SU-DHL-6 (cell line): ENCODE measurements around the gene DOC2B.

ENCODE experiments used
- H2AFZ ChIP-seq: fragments of 200-600 bp; sonication (generic); 2 replicates; pipeline ENCODE4 v1.6.1; 2014; ENCODE audit warnings: low read depth, mild to moderate bottlenecking, moderate library complexity, mixed read lengths, antibody characterized with exemption, low read length; ENCODE audit not compliant: severe bottlenecking
- H3F3A ChIP-seq: fragments of 200-600 bp; shearing (Covaris generic); 2 replicates; pipeline ENCODE4 v1.6.0; 2016; ENCODE audit warnings: antibody characterized with exemption, mild to moderate bottlenecking; ENCODE audit not compliant: insufficient read depth
- H3K27ac ChIP-seq: fragments of 200-600 bp; sonication (generic); 2 replicates; pipeline ENCODE4 v1.5.1; 2016; ENCODE audit warnings: low read depth, mild to moderate bottlenecking, low read length, moderate library complexity, mixed read lengths
- H3K27me3 ChIP-seq: fragments of 200-600 bp; sonication (generic), shearing (Covaris generic); 2 replicates; pipeline ENCODE4 v1.6.0; 2014; ENCODE audit warnings: mild to moderate bottlenecking, low read length
- H3K36me3 ChIP-seq: fragments of 200-600 bp; sonication (generic); 2 replicates; pipeline ENCODE4 v1.6.1; 2014; ENCODE audit warnings: mild to moderate bottlenecking, low read length, mixed read lengths
- H3K4me2 ChIP-seq: fragments of 300-600, 200-600 bp; shearing (Covaris generic), sonication (generic); 2 replicates; pipeline ENCODE4 v1.6.0; 2014; ENCODE audit warnings: low read length, low read depth, mild to moderate bottlenecking; ENCODE audit not compliant: poor library complexity, severe bottlenecking
- H3K4me3 ChIP-seq: fragments of 200-600 bp; sonication (generic); 2 replicates; pipeline ENCODE4 v1.5.1; 2014; ENCODE audit warnings: antibody characterized with exemption, low read length, mild to moderate bottlenecking, mixed read lengths; ENCODE audit not compliant: insufficient read depth, poor library complexity, severe bottlenecking
- H3K79me2 ChIP-seq: fragments of 200-600 bp; sonication (generic); 2 replicates; pipeline ENCODE4 v1.6.1; 2014; ENCODE audit warnings: mild to moderate bottlenecking, low read length, moderate library complexity; ENCODE audit not compliant: insufficient read depth
- H3K9ac ChIP-seq: fragments of 200-600 bp; sonication (generic); 2 replicates; pipeline ENCODE4 v1.7.0; 2014; ENCODE audit warnings: mild to moderate bottlenecking, low read length
- H3K9me2 ChIP-seq: fragments of 200-600 bp; sonication (generic); replicated peaks from 2 replicates; pipeline ENCODE4 v1.6.1; 2014; ENCODE audit warnings: low read length; ENCODE audit not compliant: insufficient read depth
- H3K9me3 ChIP-seq: fragments of 200-600 bp; sonication (generic); 2 replicates; pipeline ENCODE4 v1.6.1; 2014; ENCODE audit warnings: low read length, mixed read lengths; ENCODE audit not compliant: insufficient read depth
- H4K20me1 ChIP-seq: fragments of 200-600 bp; sonication (generic); 2 replicates; pipeline ENCODE4 v1.6.1; 2014; ENCODE audit warnings: low read depth, mild to moderate bottlenecking, antibody characterized with exemption, low read length, moderate library complexity, mixed read lengths
- CTCF ChIP-seq: fragments of 200-600 bp; sonication (generic); IDR thresholded peaks from one replicate; pipeline ENCODE4 v1.5.1; 2017; ENCODE audit warnings: antibody characterized with exemption, mild to moderate bottlenecking, low read length, moderate library complexity; ENCODE audit not compliant: insufficient read depth, poor library complexity, severe bottlenecking
- EZH2phosphoT487 ChIP-seq: fragments of 200-600 bp; sonication (generic), shearing (Covaris generic); conservative IDR thresholded peaks from 2 replicates; pipeline ENCODE4 v1.6.1; 2018; ENCODE audit warnings: mild to moderate bottlenecking, antibody characterized with exemption, low read length, moderate library complexity, mixed read lengths

Gene DOC2B

GRCh38 chr17:197352-197751, 15.9 kb upstream of the DOC2B start:
- Histone ChIP-seq H3K9me2 (no peaks in the 10 kb centered on the region), H3K27ac (no peak overlapping the region), H3K4me2 (no peak overlapping the region), H3F3A (no peaks in the 10 kb centered on the region), H3K27me3 (no peaks in the 10 kb centered on the region), H4K20me1 (no peaks in the 10 kb centered on the region), H3K9ac (no peak overlapping the region), H2AFZ (no peak overlapping the region), H3K79me2 (no peaks in the 10 kb centered on the region), H3K4me3 (no peak overlapping the region), H3K36me3 (no peaks in the 10 kb centered on the region), H3K9me3 (no peaks in the 10 kb centered on the region)
- no peak for TF ChIP-seq EZH2phosphoT487
- no peak for TF ChIP-seq CTCF

- Histone ChIP-seq H4K20me1 (no peaks in the 10 kb centered on the region), H3K27ac (no peak overlapping the region), H3K4me3 (no peak overlapping the region), H3K79me2 (no peaks in the 10 kb centered on the region), H3K36me3 (no peaks in the 10 kb centered on the region), H3F3A (no peaks in the 10 kb centered on the region), H3K9ac (no peak overlapping the region), H3K9me2 (no peaks in the 10 kb centered on the region), H3K4me2 (no peak overlapping the region), H2AFZ (no peak overlapping the region), H3K9me3 (no peaks in the 10 kb centered on the region), H3K27me3 (no peaks in the 10 kb centered on the region)
- TF ChIP-seq EZH2phosphoT487 (no peak), CTCF (no peak)
Observed at GRCh38 chr17:194828-195602, 13.6 kb upstream of the DOC2B start.

DNA sequence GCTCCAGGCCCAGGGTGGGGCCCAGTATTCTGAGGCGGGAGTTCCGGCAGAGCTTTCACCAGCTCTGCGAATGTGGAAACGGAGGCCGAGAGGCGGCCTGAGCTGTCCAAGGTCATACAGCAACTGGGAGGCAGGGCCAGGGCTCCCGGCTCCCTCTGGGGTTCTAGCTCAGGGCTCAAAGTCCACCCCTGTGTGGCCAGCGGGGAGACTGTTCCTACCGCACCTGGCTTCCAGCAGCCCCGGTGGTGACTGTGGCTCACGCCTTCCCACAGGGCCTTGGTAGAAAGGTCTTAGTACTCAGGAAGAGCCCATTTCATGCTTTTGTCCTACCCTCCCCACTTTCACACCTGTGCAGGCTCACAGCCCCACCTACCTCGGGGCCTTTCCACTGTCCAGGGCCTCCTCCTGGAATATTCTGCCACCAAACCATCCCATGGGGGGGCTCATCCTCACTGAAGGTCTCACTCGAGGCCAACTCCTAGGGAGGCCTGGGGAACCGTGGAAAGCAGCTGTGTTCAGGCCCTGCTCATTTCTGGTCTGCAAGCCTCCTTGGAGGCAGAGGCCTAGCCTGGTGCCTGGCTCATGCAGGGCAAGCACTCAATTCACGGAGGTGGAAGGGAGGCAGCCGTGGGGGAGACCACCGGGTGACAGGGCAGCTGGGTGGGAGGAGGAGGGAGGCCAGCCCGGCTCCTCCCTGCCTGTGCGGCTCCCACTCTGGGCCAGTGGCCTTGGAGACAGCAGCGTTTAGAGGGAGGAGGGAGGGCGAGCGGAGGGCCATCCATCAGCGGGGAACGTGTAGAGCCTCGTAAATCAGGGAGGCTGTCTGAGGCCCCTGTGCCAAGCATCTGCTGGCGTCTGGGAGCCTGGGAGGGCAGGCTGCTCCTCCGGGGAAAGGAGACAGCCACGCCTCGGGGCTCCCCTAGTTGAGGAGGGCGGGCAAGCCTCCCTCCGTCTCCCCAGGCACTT, 12.7 kb upstream of the DOC2B start:
- H4K20me1 ChIP-seq: no peaks in the 10 kb centered on the region
- no peaks in the 10 kb centered on the region for H3K9me3 ChIP-seq
- no peaks in the 10 kb centered on the region for H3K9me2 ChIP-seq
- TF ChIP-seq CTCF: no peak
- no peak for TF ChIP-seq EZH2phosphoT487
- H2AFZ ChIP-seq: no peak overlapping the region
- H3K79me2 ChIP-seq: no peaks in the 10 kb centered on the region
- no peaks in the 10 kb centered on the region for H3K36me3 ChIP-seq
- H3K9ac ChIP-seq: no peak overlapping the region
- no peak overlapping the region for H3K27ac ChIP-seq
- no peaks in the 10 kb centered on the region for H3K27me3 ChIP-seq
- no peak overlapping the region for H3K4me2 ChIP-seq
- no peak overlapping the region for H3K4me3 ChIP-seq
- no peaks in the 10 kb centered on the region for H3F3A ChIP-seq
